Endothelial cell of umbilical vein (primary cell): ENCODE results near the gene PYY. TPM values are rescaled to one million over a fixed set of nuclear protein-coding genes. Genes with fewer than 3 reads are reported as not detected.

Experiments used
- BruUV-seq: library from RNA; stranded (reverse); fragments of 400-500 nt; replicated peaks from 2 replicates; lab custom pipeline; 2021; lab: Mats Ljungman, UMichigan
- CTCF ChIA-PET: fragments of 300-600, 350-600 bp; sonication (Branson Sonifier 250); formaldehyde crosslinking; loops from one replicate; lab custom pipeline; 2021; ENCODE audit warnings: antibody characterized with exemption, inconsistent platforms; lab: Charles Lee
- POLR2A ChIA-PET: fragments of 300-600, 350-600 bp; sonication (Branson Sonifier 250); formaldehyde crosslinking; loops from one replicate; lab custom pipeline; 2021; ENCODE audit warnings: antibody characterized with exemption, inconsistent platforms; lab: Charles Lee
- DNase-seq: peaks from one replicate; pipeline ENCODE4 v3.0.0-alpha.2; 2011; ENCODE audit warnings: low read depth, low spot score
- FAIRE-seq: peaks from 2 replicates; lab custom pipeline; 2011; peaks lifted over from hg19 to GRCh38; lab: Jason Lieb, UNC
- H2AFZ ChIP-seq: 2 replicates; pipeline ENCODE4 v1.6.0; 2012; ENCODE audit warnings: low read depth, low read length, control low read depth, inconsistent platforms
- H3K27ac ChIP-seq: 2 replicates; pipeline ENCODE4 v1.5.1; 2011; ENCODE audit warnings: low read depth, mild to moderate bottlenecking, control low read depth, low read length, moderate library complexity; ENCODE audit not compliant: insufficient read depth
- H3K27me3 ChIP-seq, 2 experiments: 2 replicates each; pipeline versions ENCODE4 v1.6.0 to v1.6.1; 2011; ENCODE audit warnings: low read length in 2 of 2, mixed read lengths in 1 of 2; ENCODE audit not compliant: control insufficient read depth in 2 of 2, insufficient read depth in 2 of 2
- H3K36me3 ChIP-seq, 2 experiments: 2 replicates in 1 of 2; 3 replicates in 1 of 2; pipeline ENCODE4 v1.5.1; 2011; ENCODE audit warnings: low read length in 2 of 2, mild to moderate bottlenecking in 1 of 2, moderate library complexity in 1 of 2; ENCODE audit not compliant: control insufficient read depth in 2 of 2, insufficient read depth in 2 of 2; ENCODE audit errors: extremely low read depth in 1 of 2
- H3K4me1 ChIP-seq: 3 replicates; pipeline ENCODE4 v1.5.1; 2011; ENCODE audit warnings: mild to moderate bottlenecking, low read length; ENCODE audit not compliant: control insufficient read depth, insufficient read depth; ENCODE audit errors: extremely low read depth
- H3K4me2 ChIP-seq: 2 replicates; pipeline ENCODE4 v1.6.1; 2011; ENCODE audit warnings: low read length, control low read depth, mixed read lengths; ENCODE audit not compliant: insufficient read depth
- H3K4me3 ChIP-seq, 3 experiments: fragments of 200-600 bp in 1 of 3; sonication (generic), shearing (Covaris generic) in 1 of 3; replicated peaks in 1 of 3; 2 replicates each; pipeline ENCODE4 v1.5.1; 2011 to 2016; ENCODE audit warnings: control low read depth in 3 of 3, low read length in 3 of 3, mild to moderate bottlenecking in 2 of 3, inconsistent platforms in 1 of 3, low read depth in 1 of 3, moderate library complexity in 1 of 3; ENCODE audit not compliant: insufficient read depth in 1 of 3
- H3K79me2 ChIP-seq: 2 replicates; pipeline ENCODE4 v1.6.0; 2012; ENCODE audit warnings: low read length, inconsistent platforms; ENCODE audit not compliant: control insufficient read depth, insufficient read depth
- H3K9ac ChIP-seq: replicated peaks from 2 replicates; pipeline ENCODE3; 2011; ENCODE audit warnings: low read length, control low read depth; ENCODE audit not compliant: insufficient read depth; ENCODE audit errors: extremely low read depth
- H3K9me1 ChIP-seq: replicated peaks from 3 replicates; pipeline ENCODE4 v1.6.0; 2011; ENCODE audit warnings: mild to moderate bottlenecking, low read length; ENCODE audit not compliant: control insufficient read depth, insufficient read depth; ENCODE audit errors: extremely low read depth
- H3K9me3 ChIP-seq: replicated peaks from 2 replicates; pipeline ENCODE4 v1.5.1; 2012; ENCODE audit warnings: low read length, inconsistent platforms; ENCODE audit not compliant: control insufficient read depth, insufficient read depth
- H4K20me1 ChIP-seq: replicated peaks from 2 replicates; pipeline ENCODE3; 2011; ENCODE audit warnings: mild to moderate bottlenecking, low read length; ENCODE audit not compliant: control insufficient read depth, insufficient read depth; ENCODE audit errors: extremely low read depth
- EZH2 ChIP-seq: IDR thresholded peaks from 2 replicates; pipeline ENCODE4 v1.6.1; 2012; ENCODE audit warnings: borderline replicate concordance, low read depth, mild to moderate bottlenecking, moderate library complexity, low read length, inconsistent platforms; ENCODE audit not compliant: severe bottlenecking
- FOS ChIP-seq: IDR thresholded peaks from 2 replicates; pipeline ENCODE4 v1.6.1; 2011; ENCODE audit warnings: mild to moderate bottlenecking, low read length, moderate library complexity, borderline replicate concordance; ENCODE audit not compliant: insufficient read depth
- GATA2 ChIP-seq: IDR thresholded peaks from 2 replicates; pipeline ENCODE4 v1.7.0; 2011; ENCODE audit warnings: low read depth, mild to moderate bottlenecking, moderate library complexity, mixed read lengths, low read length; ENCODE audit not compliant: insufficient read length, insufficient read depth
- JUN ChIP-seq: IDR thresholded peaks from 2 replicates; pipeline ENCODE4 v1.6.1; 2011; ENCODE audit warnings: borderline replicate concordance, low read depth; ENCODE audit not compliant: insufficient read length, insufficient read depth
- MYC ChIP-seq: IDR thresholded peaks from one replicate; pipeline ENCODE4 v1.6.1; 2011; ENCODE audit warnings: mild to moderate bottlenecking, low read depth, low read length
- POLR2A ChIP-seq: IDR thresholded peaks from 2 replicates; pipeline ENCODE4 v1.6.1; 2012; ENCODE audit warnings: low read depth, mild to moderate bottlenecking, control low read depth, low read length
- POLR2AphosphoS5 ChIP-seq: IDR thresholded peaks from 2 replicates; pipeline ENCODE4 v1.6.1; 2012; ENCODE audit warnings: low read depth, mild to moderate bottlenecking, control low read depth, low read length, moderate library complexity; ENCODE audit not compliant: insufficient read depth
- dilution Hi-C: fragments of 300-500 bp; cut with MboI; formaldehyde crosslinking; loops from one replicate; pipeline ENCODE4 v1.15.0; 2019; ENCODE audit warnings: low sequenced_read_pairs; ENCODE audit not compliant: extremely low pct_ligation_motif_present
- intact Hi-C: fragments of 100-400 bp; cut with micrococcal nuclease; formaldehyde crosslinking; loops from one replicate; pipeline ENCODE4 v1.10.0; 2022
- polyA plus RNA-seq, 4 experiments: library from polyadenylated mRNA; depleted of rRNA in 3 of 4; stranded (reverse) in 3 of 4; unstranded in 1 of 4; fragments of >200 nt; gene quantifications; 2 replicates each; pipeline versions ENCODE4 v1.2.1 to v1.2.3, GENCODE V29; 2011 to 2012; ENCODE audit warnings: missing spikeins in 1 of 4
- total RNA-seq: library from RNA; stranded (reverse); gene quantifications from 2 replicates; pipeline ENCODE4 v1.2.3, GENCODE V29; 2021
- TF ChIP-seq, protein P1 (sequence below): IDR thresholded peaks from 2 replicates; pipeline ENCODE4 v1.6.1; 2011; ENCODE audit not compliant: insufficient read depth, insufficient read length
- TF ChIP-seq, protein P2 (sequence below), 2 donors: IDR thresholded peaks; 1 replicate in 1 of 2; 2 replicates in 1 of 2; pipeline ENCODE4 v1.5.1; 2011; ENCODE audit warnings: low read length in 2 of 2, mild to moderate bottlenecking in 2 of 2, moderate library complexity in 2 of 2, control low read depth in 1 of 2, inconsistent platforms in 1 of 2, low read depth in 1 of 2; ENCODE audit not compliant: insufficient read depth in 1 of 2; ENCODE audit errors: extremely low read depth in 1 of 2

PYY gene
- total and polyA plus RNA-seq, 2 donors (not counting 3 experiments of a cell fraction or from before 2014, with no cell fraction given): not detected

DNA sequence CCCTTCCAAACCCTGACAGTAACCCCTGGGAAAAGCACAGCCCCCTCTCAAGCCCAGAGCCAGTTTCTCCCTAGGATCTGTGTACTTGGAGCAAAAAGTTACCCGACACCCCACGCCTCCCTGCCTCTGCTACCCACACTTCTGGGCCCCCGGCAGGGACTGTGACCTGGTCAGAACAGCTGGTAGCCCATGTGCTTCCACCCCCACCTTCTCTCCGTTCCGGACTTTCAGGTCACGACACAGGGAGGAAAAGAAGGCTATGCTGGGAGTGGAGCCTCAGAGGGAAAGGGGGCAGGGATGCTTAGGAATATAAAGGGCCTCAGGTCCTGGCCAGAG is 17.8 kb downstream of the PYY start:
- ChIA-PET CTCF (interaction anchor here (1.2 kb wide), 2 partner anchors 8 to 55 kb away, joined by 3 read pairs; no protein-coding TSS in a partner anchor), POLR2A (no interaction called here)
- dilution Hi-C loops: no loop called here
- Histone ChIP-seq H3K79me2 (no peaks in the 10 kb centered on the region), H3K27ac (no peak overlapping the region), H3K36me3 (no peaks in the 10 kb centered on the region), H3K4me3 (no peak overlapping the region), H2AFZ (no peak overlapping the region), H3K9me3 (no peaks in the 10 kb centered on the region), H3K4me2 (no peak overlapping the region), H3K9ac (no peak overlapping the region), H3K9me1 (no peaks in the 10 kb centered on the region), H4K20me1 (no peaks in the 10 kb centered on the region), H3K27me3 (peaks cover 0 to 4% of the 10 kb centered on the region in 2 experiments), H3K4me1 (no peaks in the 10 kb centered on the region)
- DNase-seq (no peak), FAIRE-seq (no peak)
- no peak for TF ChIP-seq EZH2
- TF ChIP-seq POLR2AphosphoS5: no peak
- TF ChIP-seq, protein P1, sequence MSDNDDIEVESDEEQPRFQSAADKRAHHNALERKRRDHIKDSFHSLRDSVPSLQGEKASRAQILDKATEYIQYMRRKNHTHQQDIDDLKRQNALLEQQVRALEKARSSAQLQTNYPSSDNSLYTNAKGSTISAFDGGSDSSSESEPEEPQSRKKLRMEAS: no peak
- TF ChIP-seq POLR2A: no peak
- TF ChIP-seq JUN: no peak
- no peak for TF ChIP-seq FOS
- no peak for TF ChIP-seq MYC
- TF ChIP-seq, protein P2, sequence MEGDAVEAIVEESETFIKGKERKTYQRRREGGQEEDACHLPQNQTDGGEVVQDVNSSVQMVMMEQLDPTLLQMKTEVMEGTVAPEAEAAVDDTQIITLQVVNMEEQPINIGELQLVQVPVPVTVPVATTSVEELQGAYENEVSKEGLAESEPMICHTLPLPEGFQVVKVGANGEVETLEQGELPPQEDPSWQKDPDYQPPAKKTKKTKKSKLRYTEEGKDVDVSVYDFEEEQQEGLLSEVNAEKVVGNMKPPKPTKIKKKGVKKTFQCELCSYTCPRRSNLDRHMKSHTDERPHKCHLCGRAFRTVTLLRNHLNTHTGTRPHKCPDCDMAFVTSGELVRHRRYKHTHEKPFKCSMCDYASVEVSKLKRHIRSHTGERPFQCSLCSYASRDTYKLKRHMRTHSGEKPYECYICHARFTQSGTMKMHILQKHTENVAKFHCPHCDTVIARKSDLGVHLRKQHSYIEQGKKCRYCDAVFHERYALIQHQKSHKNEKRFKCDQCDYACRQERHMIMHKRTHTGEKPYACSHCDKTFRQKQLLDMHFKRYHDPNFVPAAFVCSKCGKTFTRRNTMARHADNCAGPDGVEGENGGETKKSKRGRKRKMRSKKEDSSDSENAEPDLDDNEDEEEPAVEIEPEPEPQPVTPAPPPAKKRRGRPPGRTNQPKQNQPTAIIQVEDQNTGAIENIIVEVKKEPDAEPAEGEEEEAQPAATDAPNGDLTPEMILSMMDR (IDR thresholded peaks at IDR 0.05; ENCODE audit: extremely low read depth in 1 of 2, insufficient read depth in 1 of 2, low read depth in 1 of 2, low read length in 2 of 2): no peak
- no peak for TF ChIP-seq GATA2
- intact Hi-C loops: no loop called here
- no TSS peak for BruUV-seq
